ENCODE data around the gene EIF3D.

EIF3D gene

GRCh38 chr22:36507518-36508010 is 21.4 kb downstream of the EIF3D start:
- DNase-seq (ENCODE audit: low read depth, low spot score), result no peak

DNA sequence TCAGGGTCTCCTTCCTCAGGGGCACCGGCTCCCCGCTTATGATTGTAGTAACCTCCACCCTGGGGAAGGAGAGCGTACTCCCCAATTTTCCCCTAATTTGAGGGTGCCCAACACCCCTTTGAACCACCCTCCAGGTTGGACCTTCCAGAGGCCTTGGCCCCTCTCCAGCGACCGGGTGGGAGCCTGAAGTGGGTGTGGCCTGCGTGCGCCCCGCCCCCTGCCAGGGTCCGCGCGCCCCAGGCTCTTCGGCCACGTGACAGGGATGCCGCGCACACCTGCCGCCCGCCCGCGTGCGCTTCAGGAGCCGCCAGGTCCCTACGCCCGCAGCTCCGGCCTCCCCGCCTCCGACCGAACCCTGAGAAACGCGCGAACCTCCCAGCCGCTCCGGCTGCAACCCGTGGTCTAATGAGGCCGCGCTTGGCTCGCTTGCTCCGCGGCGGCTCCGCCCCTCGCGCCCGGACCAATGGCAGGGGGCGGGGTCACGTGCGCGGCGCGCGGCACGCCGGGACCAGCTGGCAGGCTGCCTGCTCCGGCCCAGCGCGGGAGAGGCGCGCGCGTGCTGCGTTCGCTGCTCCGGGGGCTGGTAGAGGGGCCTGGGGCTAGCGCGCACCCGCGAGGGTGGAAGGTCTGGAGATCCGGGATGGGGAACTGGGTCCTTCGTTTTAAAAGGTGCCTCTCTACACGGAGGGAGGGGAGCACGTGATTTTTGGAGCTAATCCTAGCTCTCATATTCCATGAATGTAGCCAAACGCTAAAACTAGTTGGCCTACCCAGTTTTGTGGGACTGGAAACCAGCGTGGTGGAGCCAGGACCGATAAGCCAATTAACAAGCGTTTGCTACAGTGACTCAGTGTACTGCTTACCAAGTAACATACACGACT is 22.1 kb downstream of the EIF3D start, which contains the start of gene FOXRED2:
TSS of gene FOXRED2 (minus strand) at position 404 of the 881 bp plus-strand sequence. CDS start 618 bp downstream, outside the sequence.
- DNase-seq (ENCODE audit: low read depth, low spot score), result peak; percentile 73

GRCh38 chr22:36505998-36506635 is 22.8 kb downstream of the EIF3D start:
- no peak for DNase-seq (ENCODE audit: low read depth, low spot score)

DNA sequence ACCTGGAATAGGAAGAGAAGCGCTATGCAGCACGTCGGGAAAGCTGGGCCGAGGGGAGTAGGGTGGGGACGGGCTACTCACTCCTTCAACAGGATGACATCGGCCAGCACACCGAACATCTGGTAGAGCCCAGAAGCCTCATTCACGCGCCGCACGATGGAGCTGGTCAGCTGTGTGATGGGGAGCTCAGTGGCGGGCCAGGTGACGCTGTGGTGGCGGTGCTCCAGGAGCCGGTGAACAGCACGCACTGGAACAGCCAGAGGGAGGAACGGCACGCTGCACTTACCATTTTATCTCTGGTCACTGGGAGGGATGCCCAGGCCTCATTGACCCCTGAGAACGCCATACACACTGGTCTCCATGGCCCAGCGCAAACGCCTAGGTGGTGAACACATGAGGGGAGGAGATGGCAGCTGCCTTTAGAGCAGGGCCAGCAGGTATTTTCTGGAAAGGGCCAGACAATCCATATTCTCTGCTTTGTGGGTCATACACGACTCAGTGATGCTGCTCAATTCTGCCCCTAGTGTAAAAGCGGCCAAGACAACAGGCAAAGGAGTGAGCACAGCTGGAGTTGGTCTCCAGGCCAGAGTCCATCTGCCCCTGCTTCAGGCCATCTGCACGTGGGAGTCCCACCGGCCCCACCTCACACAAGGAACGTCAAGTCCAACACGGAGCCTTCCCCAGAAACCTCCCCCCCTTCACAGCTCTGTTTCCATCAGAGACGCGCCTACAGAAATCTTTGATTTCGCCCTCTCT is 30.9 kb downstream of the EIF3D start:
- DNase-seq (ENCODE audit: low read depth, low spot score), result no peak

- DNase-seq (ENCODE audit: low read depth, low spot score), result no peak
Observed at GRCh38 chr22:36493690-36494110, 35.3 kb downstream of the EIF3D start.

DNA sequence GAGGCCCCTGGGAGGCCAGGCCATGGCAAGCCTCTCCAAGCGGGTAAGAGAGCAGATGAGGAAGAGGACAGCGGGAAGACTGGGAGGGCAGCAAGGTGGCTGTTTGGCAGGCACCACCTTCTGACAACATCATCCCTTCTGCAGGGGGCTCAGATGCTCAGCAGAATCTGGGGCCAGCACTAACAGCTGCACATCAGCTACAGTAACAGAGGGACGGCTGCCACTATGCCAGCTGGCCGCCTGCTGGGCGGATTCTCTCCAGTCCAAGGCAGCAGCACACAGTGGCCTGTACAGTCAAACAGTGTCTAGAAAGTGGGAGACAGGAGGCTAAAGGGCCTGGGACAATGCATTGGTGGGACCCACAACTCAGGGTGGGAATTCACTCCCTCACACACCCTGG is 36.9 kb downstream of the EIF3D start:
- DNase-seq (ENCODE audit: low read depth, low spot score), result no peak

GRCh38 chr22:36491155-36491554 is 37.8 kb downstream of the EIF3D start:
- no peak for DNase-seq (ENCODE audit: low read depth, low spot score)

- peak; percentile 44 for DNase-seq (ENCODE audit: low read depth, low spot score)
Observed at GRCh38 chr22:36486619-36487384, 42.2 kb downstream of the EIF3D start.

DNA sequence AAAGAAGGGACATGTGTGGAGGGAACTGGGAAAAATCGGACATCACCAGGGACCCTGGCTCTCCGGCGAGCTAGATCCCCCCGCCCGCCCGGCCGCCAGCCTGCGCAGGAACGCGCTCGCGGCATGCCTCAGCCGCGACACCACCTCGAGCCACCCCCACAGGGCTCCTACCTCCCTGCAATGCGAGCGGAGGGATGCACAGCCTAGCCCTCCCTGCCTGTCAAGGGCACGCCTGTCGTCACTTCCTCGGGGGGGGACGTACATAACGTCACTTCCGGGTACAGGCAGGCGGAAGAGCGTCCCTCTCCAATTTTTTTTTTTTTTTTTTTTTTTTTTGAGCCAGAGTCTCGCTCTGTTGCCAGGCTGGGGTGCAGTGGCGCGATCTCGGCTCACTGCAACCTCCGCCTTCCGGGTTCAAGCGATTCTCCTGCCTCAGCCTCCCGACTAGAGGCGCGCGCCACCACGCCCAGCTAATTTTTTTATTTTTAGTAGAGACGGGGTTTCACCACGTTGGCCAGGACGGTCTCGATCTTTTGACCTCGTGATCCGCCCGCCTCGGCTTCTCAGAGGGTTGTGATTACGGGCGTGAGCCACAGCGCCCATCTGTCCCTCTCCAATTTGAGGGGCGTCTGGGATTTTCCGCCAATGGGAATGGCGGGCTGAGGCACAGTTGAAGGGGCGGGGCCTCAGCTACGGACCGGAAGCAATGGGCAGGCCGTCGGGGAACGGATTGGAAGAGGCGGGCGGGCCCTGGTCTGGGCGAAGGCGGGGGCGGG is 47.4 kb downstream of the EIF3D start, which contains the start of gene TXN2:
TSS of gene TXN2 (minus strand) at position 248 of the 776 bp plus-strand sequence. CDS start 803 bp downstream, outside the sequence.
- peak; percentile 90 for DNase-seq (ENCODE audit: low read depth, low spot score)

DNA sequence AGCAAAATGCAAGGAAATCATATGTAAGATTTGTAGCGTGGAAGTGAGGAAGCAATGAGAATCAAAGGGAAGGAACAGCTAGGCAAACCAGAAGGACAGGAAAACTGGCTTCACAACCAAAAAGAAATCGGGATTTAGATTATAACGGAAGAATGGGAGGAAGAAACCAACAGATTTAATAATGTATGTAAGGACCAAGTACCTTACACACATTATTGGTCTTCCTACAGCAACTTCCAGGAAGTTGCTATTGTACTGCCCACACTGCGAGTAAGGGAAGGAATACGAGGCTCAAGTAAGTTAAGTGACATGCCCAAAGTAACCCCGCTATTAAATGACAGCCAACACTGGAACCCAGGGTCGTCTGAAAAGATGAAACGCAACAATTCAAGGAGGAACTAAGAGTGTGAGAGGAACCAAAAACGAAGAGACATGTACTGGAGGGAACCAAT is 48.0 kb downstream of the EIF3D start:
- no peak for DNase-seq (ENCODE audit: low read depth, low spot score)

GRCh38 chr22:36478966-36479365 is 50.0 kb downstream of the EIF3D start:
- DNase-seq (ENCODE audit: low read depth, low spot score), result no peak

- no peak for DNase-seq (ENCODE audit: low read depth, low spot score)
Observed at GRCh38 chr22:36475341-36475740, 53.6 kb downstream of the EIF3D start.

DNA sequence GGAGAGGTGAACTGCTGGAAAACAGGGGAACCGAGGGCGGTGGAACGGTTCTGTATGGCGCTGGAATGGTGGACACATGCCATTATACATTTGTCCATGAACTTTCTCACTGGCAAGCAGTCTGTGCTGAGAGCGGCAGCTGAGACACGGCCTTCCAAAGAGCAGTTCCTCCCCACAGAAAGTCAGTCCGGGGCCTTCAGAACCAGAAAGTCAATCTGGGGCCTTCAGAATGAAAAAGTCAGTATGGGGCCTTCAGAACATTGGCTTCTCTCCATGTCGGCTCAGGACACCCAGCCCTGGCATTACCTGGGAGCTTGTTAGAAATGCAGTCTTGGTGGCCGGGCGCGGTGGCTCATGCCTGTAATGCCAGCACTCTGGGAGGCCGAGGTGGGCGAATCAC is 56.3 kb downstream of the EIF3D start:
- DNase-seq (ENCODE audit: low read depth, low spot score), result no peak

DNA sequence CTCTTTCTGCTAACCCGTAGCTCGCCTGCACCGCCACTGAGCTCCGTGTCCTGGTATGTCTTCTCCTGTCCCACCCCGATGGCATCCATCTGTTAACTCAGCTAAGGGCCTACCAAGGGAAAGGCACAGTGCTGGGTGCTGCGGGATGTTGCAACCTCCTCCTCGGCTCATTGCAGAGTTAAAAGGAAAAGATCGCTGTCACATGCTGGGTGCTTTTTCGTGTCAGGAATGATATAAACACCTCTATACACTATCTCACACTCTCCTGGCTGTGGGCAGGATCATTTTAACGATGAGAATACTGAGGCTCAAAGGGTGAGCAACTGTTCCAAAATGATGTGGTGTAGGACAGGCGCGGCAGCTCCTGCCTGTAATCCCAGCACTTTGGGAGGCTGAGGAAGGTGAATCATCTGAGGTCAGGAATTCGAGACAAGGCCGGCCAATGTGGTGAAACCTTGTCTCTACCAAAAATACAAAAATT is 57.6 kb downstream of the EIF3D start:
- no peak for DNase-seq (ENCODE audit: low read depth, low spot score)

DNA sequence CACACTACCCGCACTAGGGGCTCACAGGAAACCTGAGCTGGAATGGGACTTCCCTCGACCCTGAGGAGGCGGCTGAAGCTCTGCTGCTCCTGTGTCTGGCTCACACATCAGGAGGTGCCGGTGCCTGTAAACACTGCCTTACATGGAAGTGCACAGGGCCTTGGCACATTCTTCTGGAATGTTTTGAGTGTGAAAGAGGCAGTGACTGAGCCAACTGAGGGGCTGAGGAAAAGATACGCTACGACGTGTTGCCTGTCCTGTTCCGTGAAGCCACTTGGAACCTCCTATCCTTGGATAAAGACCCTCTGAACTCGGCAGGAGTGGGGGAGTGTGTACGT is 58.0 kb downstream of the EIF3D start:
- DNase-seq (ENCODE audit: low read depth, low spot score), result no peak

GRCh38 chr22:36470162-36470993 is 58.6 kb downstream of the EIF3D start:
- DNase-seq (ENCODE audit: low read depth, low spot score), result peak; percentile 77

DNA sequence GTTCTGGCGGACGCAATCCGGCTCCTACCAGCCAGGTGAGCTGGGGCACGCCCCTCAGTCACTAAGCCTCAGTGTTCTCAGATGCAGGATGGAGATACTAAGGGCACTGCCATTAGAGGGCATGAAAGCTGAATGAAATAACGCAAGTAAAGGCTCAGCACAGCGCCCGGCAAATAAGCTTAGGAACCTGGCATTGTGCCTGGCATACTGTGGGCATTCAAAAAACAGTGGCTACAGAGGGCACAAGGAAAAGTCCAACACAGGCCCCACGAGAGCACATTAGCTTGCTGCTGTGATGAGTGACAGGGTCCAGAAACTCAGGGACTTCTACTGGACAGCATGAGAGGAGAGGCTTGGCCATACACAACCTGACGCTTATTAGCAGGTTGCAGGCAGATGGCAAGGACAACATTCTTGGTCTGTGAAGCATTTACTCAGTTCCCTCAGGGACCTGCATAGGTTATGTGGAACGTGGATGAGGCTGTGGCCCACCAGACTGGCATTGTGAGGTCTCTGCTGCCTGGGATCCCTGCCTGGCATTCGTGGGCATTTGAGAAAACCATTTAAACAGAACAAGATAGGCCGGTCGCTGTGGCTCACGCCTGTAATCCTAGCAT is 59.8 kb downstream of the EIF3D start:
- no peak for DNase-seq (ENCODE audit: low read depth, low spot score)

- no peak for DNase-seq (ENCODE audit: low read depth, low spot score)
Observed at GRCh38 chr22:36467946-36468345, 61.0 kb downstream of the EIF3D start.
